Naive thymus-derived CD4-positive, alpha-beta T cell (primary cell): Measurements from ENCODE around the gene SNX15. TPM values are rescaled to one million over a fixed set of nuclear protein-coding genes. Genes with fewer than 3 reads are reported as not detected.

Experiments
- ATAC-seq: fragments of 150-1000 bp; cut with Tn5 transposase; 2 replicates; pipeline ENCODE4 v1.10.0; 2021; ENCODE audit warnings: mild to moderate bottlenecking, moderate library complexity
- CTCF ChIA-PET: fragments of 350-600 bp; sonication (Branson Sonifier 250); formaldehyde crosslinking; loops from one replicate; lab custom pipeline; 2021; ENCODE audit warnings: antibody characterized with exemption; lab: Charles Lee
- POLR2A ChIA-PET: fragments of 350-600 bp; sonication (Branson Sonifier 250); formaldehyde crosslinking; loops from one replicate; lab custom pipeline; 2021; ENCODE audit warnings: antibody characterized with exemption, inconsistent platforms; lab: Charles Lee
- DNase-seq, 9 donors: peaks; one replicate each; pipeline versions ENCODE4 v3.0.0 to v3.0.0-alpha.2; 2020 to 2022; ENCODE audit warnings: mixed read lengths in 1 of 9
- H3K27ac ChIP-seq: one replicate; pipeline ENCODE4 v1.7.0; 2013; ENCODE audit warnings: mild to moderate bottlenecking, low read depth, low read length, moderate library complexity
- H3K27me3 ChIP-seq, 2 donors: one replicate each; pipeline ENCODE4 v1.7.0; 2013; ENCODE audit warnings: low read length in 2 of 2, mild to moderate bottlenecking in 2 of 2, moderate library complexity in 2 of 2; ENCODE audit not compliant: control insufficient read depth in 2 of 2, insufficient read depth in 2 of 2
- H3K36me3 ChIP-seq, 3 experiments: 1 replicate in 2 of 3; 2 replicates in 1 of 3; pipeline ENCODE4 v1.7.0; 2013; ENCODE audit warnings: low read length in 3 of 3, mild to moderate bottlenecking in 3 of 3, moderate library complexity in 1 of 3; ENCODE audit not compliant: insufficient read depth in 3 of 3, control insufficient read depth in 2 of 3
- H3K4me1 ChIP-seq, 2 donors: one replicate each; pipeline ENCODE4 v1.7.0; 2013; ENCODE audit warnings: low read length in 2 of 2, mild to moderate bottlenecking in 2 of 2, moderate library complexity in 1 of 2; ENCODE audit not compliant: control insufficient read depth in 2 of 2, insufficient read depth in 2 of 2
- H3K4me3 ChIP-seq: 2 replicates; pipeline ENCODE4 v1.7.0; 2013; ENCODE audit warnings: mild to moderate bottlenecking, low read length
- H3K9me3 ChIP-seq, 3 experiments: 1 replicate in 2 of 3; 2 replicates in 1 of 3; pipeline ENCODE4 v1.7.0; 2013; ENCODE audit warnings: low read length in 3 of 3; ENCODE audit not compliant: control insufficient read depth in 2 of 3
- H3K27ac Mint-ChIP-seq, 9 donors: one replicate each; pipeline ENCODE4 v1.8.0; 2020 to 2022; ENCODE audit warnings: mixed read lengths in 9 of 9, mild to moderate bottlenecking in 8 of 9, moderate library complexity in 5 of 9, inconsistent platforms in 2 of 9
- H3K27me3 Mint-ChIP-seq, 5 donors: one replicate each; pipeline ENCODE4 v1.8.0; 2021 to 2022; ENCODE audit warnings: mixed read lengths in 5 of 5, mild to moderate bottlenecking in 1 of 5
- H3K36me3 Mint-ChIP-seq, 5 donors: one replicate each; pipeline ENCODE4 v1.8.0; 2020 to 2022; ENCODE audit warnings: mixed read lengths in 5 of 5, mild to moderate bottlenecking in 3 of 5, inconsistent platforms in 1 of 5
- H3K4me1 Mint-ChIP-seq, 7 donors: one replicate each; pipeline ENCODE4 v1.8.0; 2020 to 2022; ENCODE audit warnings: mixed read lengths in 7 of 7, mild to moderate bottlenecking in 3 of 7, inconsistent platforms in 1 of 7
- H3K4me3 Mint-ChIP-seq, 10 donors: one replicate each; pipeline ENCODE4 v1.8.0; 2020 to 2022; ENCODE audit warnings: mild to moderate bottlenecking in 10 of 10, mixed read lengths in 10 of 10, moderate library complexity in 6 of 10, inconsistent platforms in 2 of 10
- H3K9me3 Mint-ChIP-seq, 11 donors: one replicate each; pipeline ENCODE4 v1.8.0; 2020 to 2022; ENCODE audit warnings: mixed read lengths in 11 of 11, mild to moderate bottlenecking in 4 of 11, inconsistent platforms in 1 of 11, moderate library complexity in 1 of 11
- intact Hi-C, 2 donors: fragments of 100-400 bp; cut with micrococcal nuclease; formaldehyde crosslinking; loops; one replicate each; pipeline ENCODE4 v1.15.1; 2023
- polyA plus RNA-seq, 2 donors: library from polyadenylated mRNA; unstranded; fragments of 300-500 nt; fragmentation: Illumina TruSeq; gene quantifications; one replicate each; pipeline ENCODE4 v1.2.3, GENCODE V29; 2021
- total RNA-seq, 6 experiments: library from RNA in 5 of 6; stranded (reverse) in 5 of 6; gene quantifications; 1 replicate in 5 of 6; 2 replicates in 1 of 6; pipeline ENCODE4 v1.2.3 and lab custom pipeline; 2021 to 2026

The SNX15 gene
- total and polyA plus RNA-seq, 7 experiments from 2014 or later, result 13.1 to 29.0 (median 17.6) TPM

GRCh38 chr11:65013888-65014725 lies 13.1 kb upstream of the SNX15 start, which contains the start of gene ARL2:
Gene ARL2, plus strand, starts transcription at chr11:65014160. Its CDS starts 48 bp downstream, at chr11:65014208.
- DNase-seq, result peak; percentile 73 to 88 (median 78)
- H3K9me3 Mint-ChIP-seq, result no peaks in the 10 kb centered on the region
- H3K27me3 Mint-ChIP-seq, result no peaks in the 10 kb centered on the region
- H3K4me3 Mint-ChIP-seq, result peak within 1 kb of the TSS; percentile 90 to 95 (median 92)
- Histone ChIP-seq H3K27ac (peak within 1 kb of the TSS; percentile 84), H3K9me3 (no peaks in the 10 kb centered on the region), H3K4me1 (peaks cover 4 to 9% of the 10 kb centered on the region in 2 donors), H3K36me3 (peaks cover 0 to 11% (median 0%) of the 10 kb centered on the region in 3 experiments), H3K27me3 (no peaks in the 10 kb centered on the region), H3K4me3 (peak within 1 kb of the TSS; percentile 97)
- H3K36me3 Mint-ChIP-seq, result peaks cover 0 to 12% (median 6%) of the 10 kb centered on the region in 5 donors
- H3K4me1 Mint-ChIP-seq, result peaks cover 14 to 33% (median 29%) of the 10 kb centered on the region in 7 donors
- intact Hi-C loops, result loop anchor here (1.0 to 5.0 kb wide), 17 partner anchors 13 to 327 kb away; partner anchors contain the start of genes ATG2A (in 2 of the 2), CDCA5 (in 2 of the 2), PPP2R5B (in 2 of the 2) and SAC3D1 (in 2 of the 2)
- peak within 1 kb of the TSS; percentile 89 to 99 (median 96) for H3K27ac Mint-ChIP-seq
- ChIA-PET POLR2A (interaction anchor here (0.6 to 4.0 kb wide), 18 partner anchors 12 to 270 kb away, joined by 3 to 28 read pairs (median 3); partner anchors contain the start of genes CDCA5, FAU, MRPL49 and PPP2R5B), CTCF (interaction anchor here (0.6 to 2.7 kb wide), 17 partner anchors 10 to 318 kb away, joined by 3 to 10 read pairs (median 3); partner anchors contain the start of genes FAU, MRPL49, SNX15 and ZNHIT2)
- peak; percentile 88 for ATAC-seq

DNA sequence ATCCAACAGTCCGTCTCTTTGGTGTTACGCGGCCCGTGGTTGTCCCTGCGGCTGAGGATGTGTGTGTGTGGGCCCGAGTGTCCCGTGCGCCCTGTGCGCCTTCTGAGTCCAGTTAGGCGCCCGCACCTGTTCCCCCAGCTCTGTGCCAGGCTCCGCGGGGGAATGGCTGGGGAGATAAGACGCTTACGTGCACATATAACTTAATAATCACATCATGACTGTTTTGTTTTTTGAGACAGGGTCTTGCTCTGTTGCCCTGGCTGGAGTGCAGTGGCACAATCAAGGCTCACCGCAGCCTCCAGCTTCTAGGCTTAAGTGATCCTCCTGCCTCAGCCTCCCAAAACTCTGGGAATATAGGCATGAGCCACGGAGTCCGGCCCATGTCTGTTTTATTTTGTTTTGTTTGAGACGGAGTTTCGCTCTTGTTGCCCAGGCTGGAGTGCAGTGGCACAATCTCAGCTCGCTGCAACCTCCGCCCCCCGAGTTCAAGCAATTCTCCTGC lies 12.5 kb upstream of the SNX15 start:
- CTCF ChIA-PET, result interaction anchor here (0.5 to 2.7 kb wide), 17 partner anchors 9 to 204 kb away, joined by 3 to 10 read pairs (median 4); partner anchors contain the start of genes FAU, MRPL49, SNX15 and ZNHIT2

GRCh38 chr11:65016705-65017104 lies 10.5 kb upstream of the SNX15 start:
- Histone ChIP-seq H3K27me3 (no peaks in the 10 kb centered on the region), H3K9me3 (no peaks in the 10 kb centered on the region), H3K4me3 (no peak overlapping the region), H3K36me3 (peaks cover 0 to 26% (median 0%) of the 10 kb centered on the region in 3 experiments), H3K4me1 (peaks cover 4 to 9% of the 10 kb centered on the region in 2 donors), H3K27ac (no peak overlapping the region)
- Mint-ChIP-seq H3K4me1 (peaks cover 15 to 33% (median 29%) of the 10 kb centered on the region in 7 donors), H3K9me3 (no peaks in the 10 kb centered on the region), H3K4me3 (peak overlapping the region in 2 of 10 donors; percentile 38 to 39), H3K27ac (peak overlapping the region in 2 of 9 donors; percentile 20 to 80), H3K36me3 (peaks cover 0 to 14% (median 10%) of the 10 kb centered on the region in 5 donors), H3K27me3 (no peaks in the 10 kb centered on the region)
- ATAC-seq (no peak), DNase-seq (no peak)
- POLR2A ChIA-PET, result interaction anchor here (0.7 to 4.0 kb wide), 3 partner anchors 9 to 1470 kb away, joined by 4 to 28 read pairs (median 4); partner anchors contain the start of genes SNX15 and SYVN1
- intact Hi-C loops, result no loop called here
- CTCF ChIA-PET, result no interaction called here

More for the DNA sequence above, 12.5 kb upstream of the SNX15 start:
- Mint-ChIP-seq H3K27me3 (no peaks in the 10 kb centered on the region), H3K4me3 (peak overlapping the region; percentile 86 to 93 (median 91)), H3K4me1 (peaks cover 14 to 33% (median 29%) of the 10 kb centered on the region in 7 donors), H3K36me3 (peaks cover 0 to 14% (median 10%) of the 10 kb centered on the region in 5 donors), H3K27ac (peak overlapping the region; percentile 80 to 97 (median 93)), H3K9me3 (no peaks in the 10 kb centered on the region)
- H3K36me3 ChIP-seq, result peaks cover 0 to 15% (median 0%) of the 10 kb centered on the region in 3 experiments
- H3K27me3 ChIP-seq, result no peaks in the 10 kb centered on the region
- ATAC-seq (no peak), DNase-seq (peak in 3 of 9 donors; percentile 16 to 31 (median 27))
- POLR2A ChIA-PET, result interaction anchor here (0.6 to 4.0 kb wide), 19 partner anchors 11 to 273 kb away, joined by 3 to 28 read pairs (median 3); partner anchors contain the start of genes FAU, MRPL49, PPP2R5B and SAC3D1
- peaks cover 4 to 9% of the 10 kb centered on the region in 2 donors for H3K4me1 ChIP-seq
- intact Hi-C loops, result loop anchor here (1.0 to 5.0 kb wide), 9 partner anchors 13 to 327 kb away; partner anchors contain the start of genes SNX15 (in 2 of the 2), ATG2A (in 1 of the 2), CDCA5 (in 1 of the 2) and PPP2R5B (in 1 of the 2)
- H3K27ac ChIP-seq, result peak overlapping the region; percentile 84
- peak overlapping the region; percentile 97 for H3K4me3 ChIP-seq
- H3K9me3 ChIP-seq, result no peaks in the 10 kb centered on the region

DNA sequence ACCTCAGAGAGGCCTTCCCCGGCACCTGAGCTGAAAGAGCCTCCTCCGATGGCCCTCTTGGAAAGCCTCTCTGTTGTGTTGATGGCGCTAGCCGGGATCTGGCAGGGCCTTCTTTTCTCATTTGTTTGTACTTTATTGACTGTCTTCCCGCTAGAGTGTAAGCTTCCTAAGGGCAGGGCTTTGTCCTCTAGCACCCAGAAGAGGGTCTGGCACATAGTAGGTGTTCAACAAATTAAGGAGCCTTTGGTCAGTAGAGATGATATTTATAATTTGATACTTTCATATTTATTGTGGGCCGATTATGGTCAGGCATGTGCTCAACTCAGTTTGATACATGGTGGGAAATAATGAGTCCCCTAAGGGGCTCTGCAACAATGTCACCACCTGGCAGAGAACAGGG lies 9.3 kb upstream of the SNX15 start:
- ChIA-PET CTCF (no interaction called here), POLR2A (interaction anchor here (1.7 kb wide), 1 partner anchor 117 kb away, joined by 4 read pairs; the partner anchor contains the start of gene SYVN1)
- DNase-seq (no peak), ATAC-seq (no peak)
- H3K9me3 ChIP-seq, result no peaks in the 10 kb centered on the region
- H3K27ac Mint-ChIP-seq, result no peak overlapping the region
- no peaks in the 10 kb centered on the region for H3K27me3 ChIP-seq
- no peaks in the 10 kb centered on the region for H3K9me3 Mint-ChIP-seq
- intact Hi-C loops, result no loop called here
- peaks cover 0 to 19% (median 10%) of the 10 kb centered on the region in 5 donors for H3K36me3 Mint-ChIP-seq
- H3K27ac ChIP-seq, result no peak overlapping the region
- peaks cover 4 to 9% of the 10 kb centered on the region in 2 donors for H3K4me1 ChIP-seq
- peaks cover 0 to 26% (median 0%) of the 10 kb centered on the region in 3 experiments for H3K36me3 ChIP-seq
- H3K27me3 Mint-ChIP-seq, result no peaks in the 10 kb centered on the region
- peaks cover 15 to 33% (median 27%) of the 10 kb centered on the region in 7 donors for H3K4me1 Mint-ChIP-seq
- no peak overlapping the region for H3K4me3 ChIP-seq
- H3K4me3 Mint-ChIP-seq, result no peak overlapping the region

- no peak overlapping the region for H3K27ac ChIP-seq
- no peak for DNase-seq
- peaks cover 0 to 26% (median 0%) of the 10 kb centered on the region in 3 experiments for H3K36me3 ChIP-seq
- no peaks in the 10 kb centered on the region for H3K27me3 ChIP-seq
- no peaks in the 10 kb centered on the region for H3K9me3 ChIP-seq
- H3K4me1 ChIP-seq, result peaks cover 0 to 2% of the 10 kb centered on the region in 2 donors
- Mint-ChIP-seq H3K27ac (no peak overlapping the region), H3K36me3 (peaks cover 0 to 19% (median 10%) of the 10 kb centered on the region in 5 donors), H3K4me3 (no peak overlapping the region), H3K27me3 (no peaks in the 10 kb centered on the region), H3K9me3 (no peaks in the 10 kb centered on the region), H3K4me1 (peaks cover 12 to 21% (median 18%) of the 10 kb centered on the region in 7 donors)
- ATAC-seq, result no peak
- ChIA-PET POLR2A (no interaction called here), CTCF (no interaction called here)
- H3K4me3 ChIP-seq, result no peak overlapping the region
- intact Hi-C loops, result no loop called here
Observed at GRCh38 chr11:65019824-65020223, 7.4 kb upstream of the SNX15 start.

DNA sequence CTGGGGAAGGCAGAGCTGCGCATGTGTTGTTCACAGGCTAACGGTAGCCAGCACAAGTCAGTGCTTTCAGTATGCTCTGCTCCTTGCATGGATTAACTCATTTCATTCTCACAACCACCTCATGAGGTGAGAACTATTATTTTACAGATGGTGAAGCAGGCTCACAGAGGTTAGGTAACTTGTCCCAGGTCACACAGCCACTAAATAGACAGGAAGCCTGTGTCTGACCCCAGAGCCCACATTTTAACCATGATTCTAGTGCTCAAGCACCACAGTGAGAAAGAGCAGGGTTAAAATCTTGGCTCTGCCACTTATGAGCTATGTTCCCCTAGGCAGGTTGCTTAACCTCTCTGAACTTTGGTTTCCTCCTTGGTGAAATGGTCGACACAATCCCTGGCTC lies 6.2 kb upstream of the SNX15 start:
- Mint-ChIP-seq H3K27me3 (no peaks in the 10 kb centered on the region), H3K4me1 (peaks cover 6 to 14% (median 10%) of the 10 kb centered on the region in 7 donors), H3K4me3 (no peak overlapping the region), H3K27ac (no peak overlapping the region), H3K9me3 (no peaks in the 10 kb centered on the region), H3K36me3 (peaks cover 0 to 19% (median 10%) of the 10 kb centered on the region in 5 donors)
- Histone ChIP-seq H3K9me3 (no peaks in the 10 kb centered on the region), H3K27me3 (no peaks in the 10 kb centered on the region), H3K36me3 (peaks cover 0 to 26% (median 0%) of the 10 kb centered on the region in 3 experiments), H3K4me1 (no peaks in the 10 kb centered on the region), H3K4me3 (no peak overlapping the region), H3K27ac (no peak overlapping the region)
- ChIA-PET POLR2A (interaction anchor here (1.6 kb wide), 1 partner anchor 17 kb away, joined by 4 read pairs; no protein-coding TSS in a partner anchor), CTCF (no interaction called here)
- intact Hi-C loops, result no loop called here
- no peak for DNase-seq
- ATAC-seq, result no peak
